Lower leg skin (tissue), 4 donors: Measurements from ENCODE around the gene GABRB3. TPM values are rescaled to one million over a fixed set of nuclear protein-coding genes. Genes with fewer than 3 reads are reported as not detected.

Source experiments
- DNase-seq, 2 donors: peaks; one replicate each; pipeline ENCODE4 v3.0.0-alpha.2; 2019; ENCODE audit warnings: low spot score in 2 of 2
- H3K4me3 ChIP-seq: fragments of 200-600 bp; sonication (generic); 2 replicates; pipeline ENCODE4 v1.5.1; 2017; ENCODE audit warnings: mild to moderate bottlenecking, low read depth; ENCODE audit not compliant: poor library complexity, severe bottlenecking
- CTCF ChIP-seq, 3 donors: fragments of 450-650 bp; IDR thresholded peaks; one replicate each; pipeline ENCODE4 v1.5.1; 2016; ENCODE audit warnings: antibody characterized with exemption in 3 of 3, mild to moderate bottlenecking in 3 of 3, moderate library complexity in 2 of 3
- POLR2A ChIP-seq, 2 donors: fragments of 450-650 bp; IDR thresholded peaks; one replicate each; pipeline ENCODE4 v1.6.1; 2016 to 2017; ENCODE audit warnings: antibody characterized with exemption in 2 of 2, mild to moderate bottlenecking in 1 of 2, moderate library complexity in 1 of 2
- WGBS, 2 donors: methylation state at CpG; one replicate each; pipeline ENCODE4 v1.1.5; 2018; 5-methylcytosine and 5-hydroxymethylcytosine counted together
- intact Hi-C: fragments of 100-400 bp; cut with DNase I; formaldehyde crosslinking; loops from one replicate; pipeline ENCODE4 v1.15.0; 2023; ENCODE audit warnings: low total_unique reads
- total RNA-seq, 4 donors: library from RNA; depleted of rRNA; stranded (reverse); fragments of >200 nt; gene quantifications; one replicate each; pipeline ENCODE4 v1.1.0, GENCODE V29; 2016

Gene GABRB3
- total RNA-seq, 4 donors from 2014 or later = 0.13 to 4.6 (median 1.1) TPM

GRCh38 chr15:26729581-26729980 is 43.3 kb downstream of the GABRB3 start:
- intact Hi-C loops = no loop called here
- H3K4me3 ChIP-seq = no peak overlapping the region
- DNase-seq = no peak
- no peak for TF ChIP-seq POLR2A (IDR thresholded peaks at IDR 0.05)
- TF ChIP-seq CTCF (IDR thresholded peaks at IDR 0.05) = no peak

- intact Hi-C loops = no loop called here
- no peak overlapping the region for H3K4me3 ChIP-seq
- WGBS, 2 donors = 67 to 70% methylated on average over 5 of the region's 5 CpGs
- TF ChIP-seq CTCF (IDR thresholded peaks at IDR 0.05) = no peak
- TF ChIP-seq POLR2A (IDR thresholded peaks at IDR 0.05) = no peak
- DNase-seq = no peak
These were observed 43.8 kb downstream of the GABRB3 start for GRCh38 chr15:26729030-26729429.

- no peak for DNase-seq
- no peak overlapping the region for H3K4me3 ChIP-seq
- intact Hi-C loops = no loop called here
- 96 to 97% methylated on average over 2 of the region's 2 CpGs for WGBS, 2 donors
- TF ChIP-seq POLR2A (IDR thresholded peaks at IDR 0.05) (no peak), CTCF (IDR thresholded peaks at IDR 0.05) (no peak)
These were observed 48.3 kb downstream of the GABRB3 start for GRCh38 chr15:26724381-26725150.

GRCh38 chr15:26722621-26723160 is 50.2 kb downstream of the GABRB3 start:
- WGBS, 2 donors = 23 to 29% methylated on average over 5 of the region's 5 CpGs
- TF ChIP-seq CTCF (IDR thresholded peaks at IDR 0.05) (no peak), POLR2A (IDR thresholded peaks at IDR 0.05) (no peak)
- no peak for DNase-seq
- intact Hi-C loops = no loop called here
- no peak overlapping the region for H3K4me3 ChIP-seq

GRCh38 chr15:26721232-26721967 is 51.5 kb downstream of the GABRB3 start:
- no peak for DNase-seq
- TF ChIP-seq POLR2A (IDR thresholded peaks at IDR 0.05) (no peak), CTCF (IDR thresholded peaks at IDR 0.05) (no peak)
- intact Hi-C loops = no loop called here
- H3K4me3 ChIP-seq = no peak overlapping the region
- WGBS, 2 donors = 37 to 39% methylated on average over 5 of the region's 5 CpGs
